Peyer's patch (tissue), 4 donors: ENCODE results near the gene PKN1. TPM values are rescaled to one million over a fixed set of nuclear protein-coding genes. Genes with fewer than 3 reads are reported as not detected.
A peak's percentile ranks its signal among the peaks of the same experiment; 100 is the strongest.

Source experiments
- DNase-seq, 3 donors: peaks; one replicate each; pipeline ENCODE4 v3.0.0-alpha.2; 2017 to 2019
- H3K27ac ChIP-seq, 4 donors: fragments of 200-600 bp; sonication (generic); one replicate each; pipeline ENCODE4 v1.5.1; 2016 to 2019
- H3K27me3 ChIP-seq, 2 donors: fragments of 200-600 bp; sonication (generic); one replicate each; pipeline ENCODE4 v1.5.1; 2019
- H3K36me3 ChIP-seq, 3 donors: fragments of 200-600 bp; sonication (generic); one replicate each; pipeline ENCODE4 v1.5.1; 2016 to 2019
- H3K4me1 ChIP-seq, 4 donors: fragments of 200-600 bp; sonication (generic); one replicate each; pipeline ENCODE4 v1.5.1; 2016 to 2019
- H3K4me3 ChIP-seq, 4 donors: fragments of 200-600 bp; sonication (generic); 1 replicate in 3 of 4; 2 replicates in 1 of 4; pipeline ENCODE4 v1.5.1; 2016 to 2019; ENCODE audit warnings: mild to moderate bottlenecking in 1 of 4
- H3K9me3 ChIP-seq, 4 donors: fragments of 200-600 bp; sonication (generic); one replicate each; pipeline ENCODE4 v1.5.1; 2016 to 2019; ENCODE audit warnings: mild to moderate bottlenecking in 1 of 4
- CTCF ChIP-seq, 6 experiments: fragments of 450-650 bp in 4 of 6; fragments of 200-600 bp in 2 of 6; sonication (generic) in 1 of 6; IDR thresholded peaks; one replicate each; pipeline ENCODE4 v1.5.1; 2017 to 2019; ENCODE audit warnings: antibody characterized with exemption in 6 of 6, mild to moderate bottlenecking in 3 of 6, moderate library complexity in 1 of 6
- POLR2A ChIP-seq, 2 donors: fragments of 450-650 bp; IDR thresholded peaks; one replicate each; pipeline ENCODE4 v1.5.1; 2017; ENCODE audit warnings: antibody characterized with exemption in 2 of 2, mild to moderate bottlenecking in 2 of 2, moderate library complexity in 2 of 2
- total RNA-seq, 4 donors: library from RNA; depleted of rRNA; stranded (reverse); fragments of >200 nt; gene quantifications; one replicate each; pipeline ENCODE4 v1.1.0, GENCODE V29; 2016

The PKN1 gene
- total RNA-seq, 4 donors from 2014 or later = 13.1 to 140 (median 28.2) TPM

GRCh38 chr19:14428882-14429416, 4.2 kb upstream of the PKN1 start:
- no peak for DNase-seq
- no peaks in the 10 kb centered on the region for H3K27me3 ChIP-seq
- H3K4me1 ChIP-seq = peaks cover 0 to 10% (median 5%) of the 10 kb centered on the region in 4 donors
- no peak overlapping the region for H3K4me3 ChIP-seq
- H3K9me3 ChIP-seq = no peaks in the 10 kb centered on the region
- TF ChIP-seq CTCF (IDR thresholded peaks at IDR 0.05) (no peak), POLR2A (IDR thresholded peaks at IDR 0.05) (no peak)
- no peak overlapping the region for H3K27ac ChIP-seq
- H3K36me3 ChIP-seq = no peaks in the 10 kb centered on the region

GRCh38 chr19:14430712-14431111, 2.4 kb upstream of the PKN1 start:
- no peak for DNase-seq
- H3K27ac ChIP-seq = no peak overlapping the region
- no peaks in the 10 kb centered on the region for H3K27me3 ChIP-seq
- H3K36me3 ChIP-seq = no peaks in the 10 kb centered on the region
- no peaks in the 10 kb centered on the region for H3K9me3 ChIP-seq
- TF ChIP-seq POLR2A (IDR thresholded peaks at IDR 0.05) (no peak), CTCF (IDR thresholded peaks at IDR 0.05) (no peak)
- no peak overlapping the region for H3K4me3 ChIP-seq
- peaks cover 0 to 24% (median 15%) of the 10 kb centered on the region in 4 donors for H3K4me1 ChIP-seq

- Histone ChIP-seq H3K4me1 (peaks cover 0 to 28% (median 16%) of the 10 kb centered on the region in 4 donors), H3K4me3 (peak overlapping the region; percentile 61 to 92 (median 81)), H3K36me3 (no peaks in the 10 kb centered on the region), H3K27ac (peak overlapping the region; percentile 69 to 94 (median 81)), H3K9me3 (no peaks in the 10 kb centered on the region), H3K27me3 (no peaks in the 10 kb centered on the region)
- TF ChIP-seq POLR2A (IDR thresholded peaks at IDR 0.05) (no peak), CTCF (IDR thresholded peaks at IDR 0.05) (peak in 1 of 6 experiments; percentile 18)
- DNase-seq = peak; percentile 60 to 75 (median 75)
Observed at GRCh38 chr19:14433554-14434501, 722 bp downstream of the PKN1 start.

- Histone ChIP-seq H3K4me1 (peaks cover 0 to 37% (median 20%) of the 10 kb centered on the region in 4 donors), H3K4me3 (peak overlapping the region in 3 of 4 donors; percentile 73 to 92 (median 89)), H3K9me3 (no peaks in the 10 kb centered on the region), H3K36me3 (no peaks in the 10 kb centered on the region), H3K27ac (peak overlapping the region; percentile 69 to 94 (median 81)), H3K27me3 (no peaks in the 10 kb centered on the region)
- TF ChIP-seq CTCF (IDR thresholded peaks at IDR 0.05) (no peak), POLR2A (IDR thresholded peaks at IDR 0.05) (no peak)
- peak in 2 of 3 donors; percentile 62 to 71 for DNase-seq
Observed at GRCh38 chr19:14434543-14435319, 1.6 kb downstream of the PKN1 start.

GRCh38 chr19:14435320-14436050, 2.4 kb downstream of the PKN1 start:
- no peak for DNase-seq
- peak overlapping the region in 1 of 4 donors; percentile 9 for H3K4me3 ChIP-seq
- peak overlapping the region; percentile 69 to 94 (median 81) for H3K27ac ChIP-seq
- no peak for TF ChIP-seq CTCF (IDR thresholded peaks at IDR 0.05)
- TF ChIP-seq POLR2A (IDR thresholded peaks at IDR 0.05) = no peak
- no peaks in the 10 kb centered on the region for H3K27me3 ChIP-seq
- peaks cover 0 to 42% (median 20%) of the 10 kb centered on the region in 4 donors for H3K4me1 ChIP-seq
- H3K9me3 ChIP-seq = no peaks in the 10 kb centered on the region
- H3K36me3 ChIP-seq = no peaks in the 10 kb centered on the region
